ENCODE measurements around the gene CREB3.

Gene CREB3

GRCh38 chr9:35691757-35692301 is 40.6 kb upstream of the CREB3 start:
- H2AFZ ChIP-seq (ENCODE audit: low read length): no peak overlapping the region
- no peaks in the 10 kb centered on the region for H3K79me2 ChIP-seq (ENCODE audit: insufficient read depth, low read length)
- H3K4me1 ChIP-seq (ENCODE audit: insufficient read depth, low read length, poor library complexity, severe bottlenecking): peaks cover 8% of the 10 kb centered on the region
- H4K20me1 ChIP-seq (ENCODE audit: insufficient read depth, low read length, poor library complexity, severe bottlenecking): no peaks in the 10 kb centered on the region
- H3K36me3 ChIP-seq (ENCODE audit: insufficient read depth, low read length): peaks cover 6% of the 10 kb centered on the region; the same call in 1 of the 2 replicates
- no peaks in the 10 kb centered on the region for H3K9me3 ChIP-seq (ENCODE audit: insufficient read depth, low read depth, low read length)
- no peak overlapping the region for H3K4me3 ChIP-seq (ENCODE audit: low read length, poor library complexity, severe bottlenecking)
- H3F3A ChIP-seq (ENCODE audit: low read depth): no peaks in the 10 kb centered on the region
- peak overlapping the region; percentile 63 for H3K4me2 ChIP-seq (ENCODE audit: low read depth, low read length, poor library complexity, severe bottlenecking)
- H3K9ac ChIP-seq (ENCODE audit: low read depth, low read length, poor library complexity, severe bottlenecking): no peak overlapping the region
- H3K27me3 ChIP-seq (ENCODE audit: insufficient read depth, low read length, poor library complexity, severe bottlenecking): no peaks in the 10 kb centered on the region
- no peaks in the 10 kb centered on the region for H3K9me2 ChIP-seq (replicated peaks; ENCODE audit: low read depth, low read length)
- TF ChIP-seq EZH2phosphoT487 (IDR thresholded peaks at IDR 0.05; ENCODE audit: borderline replicate concordance): no peak
- TF ChIP-seq CTCF (conservative IDR thresholded peaks at IDR 0.05; ENCODE audit: low read length): no peak

- no peak for TF ChIP-seq EZH2phosphoT487 (IDR thresholded peaks at IDR 0.05; ENCODE audit: borderline replicate concordance)
- TF ChIP-seq CTCF (conservative IDR thresholded peaks at IDR 0.05; ENCODE audit: low read length): no peak
- Histone ChIP-seq H3K4me2 (ENCODE audit: low read depth, low read length, poor library complexity, severe bottlenecking) (no peak overlapping the region), H3K9ac (ENCODE audit: low read depth, low read length, poor library complexity, severe bottlenecking) (no peak overlapping the region), H3K79me2 (ENCODE audit: insufficient read depth, low read length) (no peaks in the 10 kb centered on the region), H3K9me3 (ENCODE audit: insufficient read depth, low read depth, low read length) (no peaks in the 10 kb centered on the region), H4K20me1 (ENCODE audit: insufficient read depth, low read length, poor library complexity, severe bottlenecking) (no peaks in the 10 kb centered on the region), H3K9me2 (replicated peaks; ENCODE audit: low read depth, low read length) (no peaks in the 10 kb centered on the region), H3K4me1 (ENCODE audit: insufficient read depth, low read length, poor library complexity, severe bottlenecking) (no peaks in the 10 kb centered on the region), H3K36me3 (ENCODE audit: insufficient read depth, low read length) (peaks cover 48% of the 10 kb centered on the region; the same call in 1 of the 2 replicates), H2AFZ (ENCODE audit: low read length) (no peak overlapping the region), H3K27me3 (ENCODE audit: insufficient read depth, low read length, poor library complexity, severe bottlenecking) (no peaks in the 10 kb centered on the region), H3F3A (ENCODE audit: low read depth) (no peaks in the 10 kb centered on the region), H3K4me3 (ENCODE audit: low read length, poor library complexity, severe bottlenecking) (no peak overlapping the region)
Measured at GRCh38 chr9:35695943-35696401, 36.5 kb upstream of the CREB3 start.

GRCh38 chr9:35696520-35697215 is 35.8 kb upstream of the CREB3 start:
- Histone ChIP-seq H3K9me2 (replicated peaks; ENCODE audit: low read depth, low read length) (no peaks in the 10 kb centered on the region), H3K4me1 (ENCODE audit: insufficient read depth, low read length, poor library complexity, severe bottlenecking) (no peaks in the 10 kb centered on the region), H3K9me3 (ENCODE audit: insufficient read depth, low read depth, low read length) (no peaks in the 10 kb centered on the region), H3K4me2 (ENCODE audit: low read depth, low read length, poor library complexity, severe bottlenecking) (no peak overlapping the region), H3K27me3 (ENCODE audit: insufficient read depth, low read length, poor library complexity, severe bottlenecking) (no peaks in the 10 kb centered on the region), H3K4me3 (ENCODE audit: low read length, poor library complexity, severe bottlenecking) (no peak overlapping the region), H3K79me2 (ENCODE audit: insufficient read depth, low read length) (no peaks in the 10 kb centered on the region), H3K36me3 (ENCODE audit: insufficient read depth, low read length) (peaks cover 54% of the 10 kb centered on the region; the same call in 1 of the 2 replicates), H3K9ac (ENCODE audit: low read depth, low read length, poor library complexity, severe bottlenecking) (no peak overlapping the region), H4K20me1 (ENCODE audit: insufficient read depth, low read length, poor library complexity, severe bottlenecking) (no peaks in the 10 kb centered on the region), H3F3A (ENCODE audit: low read depth) (no peaks in the 10 kb centered on the region), H2AFZ (ENCODE audit: low read length) (no peak overlapping the region)
- TF ChIP-seq EZH2phosphoT487 (IDR thresholded peaks at IDR 0.05; ENCODE audit: borderline replicate concordance) (no peak), CTCF (conservative IDR thresholded peaks at IDR 0.05; ENCODE audit: low read length) (peak; percentile 95)

All from Loucy (cell line).